D341Med (cell line): ENCODE measurements around the gene PLCB3.

Source experiments
- DNase-seq: peaks from one replicate; pipeline ENCODE4 v3.0.0; 2012; ENCODE audit warnings: low spot score

The PLCB3 gene

DNA sequence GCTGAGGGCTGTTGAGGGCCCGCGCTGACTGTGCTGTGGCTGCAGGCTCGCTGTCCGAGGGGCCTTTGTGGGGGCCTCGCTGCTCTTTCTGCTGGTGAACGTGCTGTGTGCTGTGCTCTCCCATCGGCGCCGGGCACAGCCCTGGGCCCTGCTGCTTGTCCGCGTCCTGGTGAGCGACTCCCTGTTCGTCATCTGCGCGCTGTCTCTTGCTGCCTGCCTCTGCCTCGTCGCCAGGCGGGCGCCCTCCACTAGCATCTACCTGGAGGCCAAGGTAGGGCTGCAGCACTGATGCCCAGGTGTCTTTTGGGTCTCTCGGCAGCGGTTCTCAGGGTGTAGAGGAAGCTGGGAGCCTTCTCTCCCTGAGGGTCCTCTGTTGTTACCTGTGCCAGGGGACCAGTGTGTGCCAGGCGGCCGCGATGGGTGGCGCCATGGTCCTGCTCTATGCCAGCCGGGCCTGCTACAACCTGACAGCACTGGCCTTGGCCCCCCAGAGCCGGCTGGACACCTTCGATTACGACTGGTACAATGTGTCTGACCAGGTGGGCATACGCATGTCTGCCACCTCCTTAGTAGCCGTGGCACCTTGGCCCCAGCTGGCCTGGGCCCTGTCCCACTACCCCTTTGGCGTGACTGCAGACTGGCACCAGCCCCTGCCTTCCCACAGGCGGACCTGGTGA is 36.5 kb downstream of the PLCB3 start:
- DNase-seq = no peak

DNA sequence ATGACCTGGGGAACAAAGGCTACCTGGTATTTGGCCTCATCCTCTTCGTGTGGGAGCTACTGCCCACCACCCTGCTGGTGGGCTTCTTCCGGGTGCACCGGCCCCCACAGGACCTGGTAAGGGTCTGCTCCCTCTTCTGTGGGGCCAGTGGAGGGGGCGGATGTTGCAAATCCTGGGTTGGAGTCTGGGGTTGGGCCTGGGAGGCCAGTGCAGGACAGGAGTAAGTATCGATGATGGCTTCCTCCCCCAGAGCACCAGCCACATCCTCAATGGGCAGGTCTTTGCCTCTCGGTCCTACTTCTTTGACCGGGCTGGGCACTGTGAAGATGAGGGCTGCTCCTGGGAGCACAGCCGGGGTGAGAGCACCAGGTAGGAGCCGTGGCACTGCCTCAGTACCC is 37.0 kb downstream of the PLCB3 start:
- no peak for DNase-seq

DNA sequence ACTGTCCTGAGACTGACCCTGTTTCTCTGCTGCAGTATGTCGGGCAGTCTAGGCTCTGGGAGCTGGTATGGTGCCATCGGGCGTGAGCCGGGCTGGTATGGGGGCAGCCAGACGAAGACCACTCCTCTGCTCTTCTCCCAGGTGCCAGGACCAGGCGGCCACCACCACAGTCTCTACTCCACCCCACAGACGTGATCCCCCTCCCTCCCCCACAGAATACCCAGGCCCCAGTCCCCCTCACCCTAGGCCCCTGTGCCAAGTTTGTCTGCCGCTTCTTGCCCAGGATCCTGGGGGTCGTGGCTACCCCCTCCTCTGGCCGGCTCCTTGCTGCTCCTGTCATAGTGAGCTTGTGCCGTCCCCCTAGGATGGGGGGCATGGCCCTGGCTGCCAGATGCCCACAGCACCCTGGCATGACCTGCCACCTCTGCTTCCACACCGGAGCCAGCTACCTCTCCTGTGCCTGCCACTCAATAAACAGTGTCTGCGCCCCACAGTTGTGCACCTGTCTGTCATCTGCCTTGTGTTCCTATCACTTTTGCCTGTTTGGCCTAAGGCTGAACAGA is 37.8 kb downstream of the PLCB3 start:
- no peak for DNase-seq

DNA sequence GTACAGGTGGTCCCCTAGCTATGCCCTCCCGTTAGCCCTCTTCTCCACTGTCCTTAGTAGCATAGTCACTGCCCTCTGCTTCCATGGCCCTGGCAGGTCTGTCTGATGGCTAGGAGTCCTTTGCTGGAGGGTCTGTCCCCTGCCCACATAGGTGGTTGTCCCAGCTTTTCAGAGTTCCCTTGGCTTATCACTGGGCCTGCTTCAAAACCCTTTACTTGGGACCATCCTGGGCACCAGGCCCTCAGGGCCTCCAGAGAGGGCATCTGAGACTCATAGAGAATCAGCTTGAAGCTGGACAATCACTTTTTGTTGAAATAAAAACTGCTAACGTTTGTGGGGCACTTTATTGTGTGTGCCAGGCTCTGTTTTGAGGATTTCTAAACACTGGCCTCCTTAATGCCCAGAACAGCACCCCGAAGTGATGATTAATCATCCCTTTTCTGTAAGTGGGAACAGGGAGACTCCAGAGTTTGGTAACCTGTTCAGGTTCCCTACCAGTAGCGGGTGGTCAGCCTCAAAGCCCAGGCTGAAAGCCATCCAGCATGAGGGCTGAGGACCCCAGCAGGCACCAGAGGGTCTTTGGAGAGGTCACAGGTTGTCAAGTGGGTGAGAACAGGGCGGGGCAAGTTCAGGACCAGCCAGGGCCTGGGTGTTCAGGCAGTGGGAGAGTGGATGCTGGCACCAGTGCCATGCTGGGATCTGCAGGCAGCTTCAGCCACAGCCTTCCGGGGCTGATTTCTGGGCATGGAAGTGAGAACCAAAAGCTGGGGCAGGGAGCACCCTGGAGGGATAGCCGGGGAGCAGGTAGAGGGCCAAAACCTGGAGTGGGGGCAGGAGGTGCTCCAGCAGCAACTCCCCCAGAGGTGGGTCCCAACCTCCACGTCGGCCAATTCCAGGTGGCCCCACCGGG is 39.3 kb downstream of the PLCB3 start:
- no peak for DNase-seq

DNA sequence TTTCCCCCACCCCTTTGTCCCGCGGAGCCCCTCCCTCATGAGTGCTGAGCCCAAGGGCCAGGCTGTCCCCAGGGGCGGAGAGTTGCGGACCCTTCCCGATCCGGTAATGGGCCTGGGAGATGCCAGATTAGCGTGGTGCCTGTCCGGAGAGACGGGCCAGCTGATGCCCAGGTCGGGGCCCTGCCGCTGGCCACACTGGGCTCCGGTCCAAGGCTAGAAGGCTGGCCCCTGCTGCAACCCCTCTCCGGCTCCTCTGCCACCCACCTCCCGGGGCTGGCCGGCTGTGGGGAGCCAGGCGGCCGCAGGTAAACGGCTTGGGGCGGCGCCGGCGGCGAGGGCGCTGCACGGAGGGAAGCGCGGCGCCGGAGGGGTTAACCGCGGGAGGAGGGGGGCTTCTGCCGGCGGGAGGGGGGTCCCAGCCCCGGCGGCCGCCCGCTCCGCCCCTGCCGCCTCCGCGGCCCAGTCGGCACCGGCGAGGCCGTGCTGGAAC is 40.0 kb downstream of the PLCB3 start, which contains the start of gene KCNK4:
Gene KCNK4 (plus strand): TSS at position 41 of the 490 bp plus-strand sequence. CDS start 1,717 bp downstream, outside the sequence.
- DNase-seq = peak; percentile 35

DNA sequence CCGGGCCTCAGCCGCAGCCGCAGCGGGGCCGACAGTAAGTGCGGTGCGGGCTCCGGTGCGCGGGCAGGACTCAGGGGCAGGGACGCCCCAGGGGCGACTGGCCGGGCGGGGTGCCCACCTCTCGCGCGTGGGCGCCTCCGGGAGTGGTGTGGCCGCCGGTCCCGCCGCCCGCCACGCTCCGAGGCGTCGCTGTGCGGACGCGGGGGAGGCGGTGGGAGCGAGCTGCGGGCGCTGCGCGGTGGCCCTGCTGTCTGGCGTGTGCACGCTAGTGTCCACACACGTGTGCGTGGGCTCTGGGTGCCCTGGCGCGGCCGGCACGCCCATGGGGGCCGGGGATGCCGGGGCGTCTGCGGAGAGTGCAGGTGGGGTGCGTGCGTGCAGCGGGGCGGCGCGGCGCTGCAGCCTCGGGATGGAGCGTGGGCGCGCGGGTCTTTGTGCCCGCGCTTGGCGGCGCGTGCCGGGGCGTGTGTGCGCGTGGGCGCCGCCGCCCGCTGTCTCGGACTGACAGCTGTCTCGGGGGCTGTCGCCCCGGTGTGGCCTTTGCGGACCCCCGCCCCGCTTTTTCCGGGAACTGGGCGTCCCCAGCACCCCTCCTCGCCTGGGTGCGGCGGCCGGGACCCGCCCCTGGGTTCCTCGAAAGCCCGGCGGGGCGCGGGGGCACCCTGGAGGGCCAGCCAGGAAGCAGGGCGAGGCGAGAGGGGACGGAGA is 40.6 kb downstream of the PLCB3 start:
- peak; percentile 65 for DNase-seq

DNA sequence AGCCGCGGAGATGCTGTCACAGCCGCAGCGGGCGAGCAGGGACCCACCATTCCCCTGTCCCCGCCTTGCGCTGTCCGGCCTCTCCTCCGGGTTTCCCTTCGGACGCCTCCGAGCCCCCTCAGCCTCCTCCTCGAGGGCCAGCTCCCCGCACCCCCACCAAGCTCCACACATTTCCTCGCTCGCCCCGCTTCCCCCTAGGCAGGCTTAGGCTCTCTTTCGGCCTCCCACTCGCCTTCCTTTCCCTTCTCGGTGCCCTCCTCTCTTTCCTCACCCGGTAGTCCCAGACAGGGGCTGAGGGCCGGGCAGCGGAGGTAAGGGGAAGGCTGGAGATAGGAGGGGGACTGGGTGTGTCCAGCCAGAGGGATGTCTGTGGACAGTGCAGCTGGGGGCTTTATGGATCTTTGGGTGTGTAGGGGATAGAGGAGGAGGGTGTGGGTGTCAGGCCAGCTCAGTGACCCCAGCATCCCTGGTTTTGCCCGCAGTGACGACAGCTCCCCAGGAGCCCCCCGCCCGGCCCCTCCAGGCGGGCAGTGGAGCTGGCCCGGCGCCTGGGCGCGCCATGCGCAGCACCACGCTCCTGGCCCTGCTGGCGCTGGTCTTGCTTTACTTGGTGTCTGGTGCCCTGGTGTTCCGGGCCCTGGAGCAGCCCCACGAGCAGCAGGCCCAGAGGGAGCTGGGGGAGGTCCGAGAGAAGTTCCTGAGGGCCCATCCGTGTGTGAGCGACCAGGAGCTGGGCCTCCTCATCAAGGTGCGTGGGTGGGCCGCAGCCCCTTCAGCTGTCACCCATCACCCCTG is 41.3 kb downstream of the PLCB3 start:
- no peak for DNase-seq

DNA sequence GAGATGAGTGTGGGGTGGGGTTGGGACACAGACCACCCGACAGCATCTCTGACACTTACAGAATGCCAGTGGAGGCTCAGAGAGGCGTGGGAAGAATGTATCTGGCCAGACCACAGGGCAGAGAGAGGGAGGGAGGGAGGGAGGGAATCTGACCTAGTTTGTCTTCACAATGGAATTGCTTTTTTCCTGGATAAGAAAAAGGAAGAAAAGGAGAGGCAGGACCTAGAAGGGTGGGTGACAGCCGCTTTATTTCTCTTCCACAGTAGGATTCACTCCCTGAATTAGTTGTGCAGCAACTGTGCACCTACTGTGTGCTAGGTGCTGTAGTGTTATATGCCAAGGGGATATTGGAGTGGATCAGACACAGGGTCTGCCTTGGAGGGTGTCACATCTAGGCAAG is 43.4 kb downstream of the PLCB3 start:
- DNase-seq = no peak

DNA sequence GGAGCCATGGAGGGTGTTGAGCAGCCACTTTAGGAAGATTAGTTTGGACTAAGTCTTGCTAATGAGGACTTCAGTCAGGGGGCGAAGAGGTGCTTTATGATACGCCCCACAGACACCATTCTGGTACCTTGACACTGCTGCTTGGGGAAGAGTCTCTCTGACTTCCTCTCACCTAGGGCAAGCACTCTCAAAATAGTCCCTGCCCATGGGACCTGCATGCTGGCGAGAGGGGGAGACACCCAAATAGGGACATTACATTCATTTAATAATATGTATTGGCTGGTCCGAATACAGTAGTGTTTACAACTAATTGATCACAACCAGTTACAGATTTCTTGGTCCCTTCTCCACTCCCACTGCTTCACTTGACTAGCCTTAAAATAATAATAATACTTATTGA is 44.4 kb downstream of the PLCB3 start:
- no peak for DNase-seq

DNA sequence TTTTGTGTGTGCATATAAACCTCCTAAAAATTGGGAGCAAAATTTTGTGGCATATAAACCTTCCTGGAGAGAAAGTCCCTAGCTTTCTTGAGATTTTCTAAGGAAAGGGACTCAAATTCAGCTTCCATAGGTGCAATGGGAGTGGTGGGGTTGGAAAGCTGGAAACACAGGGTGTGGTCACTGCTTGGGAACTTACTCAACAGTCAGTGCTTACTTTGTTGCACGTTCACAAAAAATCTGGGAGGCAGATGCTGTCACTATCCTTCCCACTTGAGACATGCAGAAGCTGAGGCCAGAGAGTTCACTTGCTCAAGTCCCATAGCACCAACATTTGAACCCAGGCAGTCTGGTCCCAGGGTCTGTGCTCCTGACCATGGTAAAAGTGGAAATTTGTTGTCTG is 44.9 kb downstream of the PLCB3 start:
- DNase-seq = no peak

DNA sequence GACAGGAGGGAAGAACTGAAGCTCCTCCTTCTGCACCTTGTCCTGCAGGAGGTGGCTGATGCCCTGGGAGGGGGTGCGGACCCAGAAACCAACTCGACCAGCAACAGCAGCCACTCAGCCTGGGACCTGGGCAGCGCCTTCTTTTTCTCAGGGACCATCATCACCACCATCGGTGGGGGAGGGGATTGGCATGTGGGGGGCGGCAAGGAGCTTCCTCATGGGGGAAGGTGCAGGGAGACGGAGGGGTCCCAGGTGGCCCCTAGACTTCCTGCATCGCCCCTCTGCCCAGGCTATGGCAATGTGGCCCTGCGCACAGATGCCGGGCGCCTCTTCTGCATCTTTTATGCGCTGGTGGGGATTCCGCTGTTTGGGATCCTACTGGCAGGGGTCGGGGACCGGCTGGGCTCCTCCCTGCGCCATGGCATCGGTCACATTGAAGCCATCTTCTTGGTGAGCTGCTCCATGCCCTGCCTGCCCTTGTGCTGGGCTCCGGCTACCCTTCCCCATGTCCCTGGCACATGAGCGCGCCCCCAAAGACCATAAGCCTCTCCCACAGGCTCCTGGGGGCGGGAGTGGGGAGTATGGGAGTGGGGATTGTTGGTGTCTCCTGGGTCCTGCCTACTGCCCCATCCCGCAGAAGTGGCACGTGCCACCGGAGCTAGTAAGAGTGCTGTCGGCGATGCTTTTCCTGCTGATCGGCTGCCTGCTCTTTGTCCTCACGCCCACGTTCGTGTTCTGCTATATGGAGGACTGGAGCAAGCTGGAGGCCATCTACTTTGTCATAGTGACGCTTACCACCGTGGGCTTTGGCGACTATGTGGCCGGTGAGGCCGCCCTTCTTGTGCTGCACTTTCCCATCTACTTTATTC is 45.7 kb downstream of the PLCB3 start:
- DNase-seq = no peak

DNA sequence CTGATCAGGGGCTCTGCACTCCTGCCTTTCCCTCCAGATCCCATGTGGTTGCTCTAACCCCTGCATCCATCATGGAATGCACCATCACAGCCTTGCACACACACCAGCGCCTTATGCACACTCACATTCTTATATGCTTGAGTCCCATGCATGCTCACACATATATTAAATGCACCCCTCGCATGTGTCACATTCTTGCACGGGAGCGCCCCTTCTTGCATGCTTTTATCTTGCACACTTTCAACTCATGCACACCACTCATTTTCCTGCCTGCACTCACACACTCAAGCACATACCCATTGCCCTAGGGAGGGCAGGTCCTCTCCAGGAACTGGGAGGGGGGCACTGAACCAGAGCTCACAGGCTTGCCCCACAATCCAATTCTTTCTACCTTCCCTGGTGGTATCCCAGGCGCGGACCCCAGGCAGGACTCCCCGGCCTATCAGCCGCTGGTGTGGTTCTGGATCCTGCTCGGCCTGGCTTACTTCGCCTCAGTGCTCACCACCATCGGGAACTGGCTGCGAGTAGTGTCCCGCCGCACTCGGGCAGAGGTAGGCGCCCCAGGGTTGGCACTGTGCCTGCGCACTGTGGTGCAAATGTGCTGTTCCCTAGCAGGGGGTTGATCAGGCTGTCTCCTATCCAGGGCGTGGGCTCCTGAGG is 46.5 kb downstream of the PLCB3 start:
- DNase-seq = no peak

DNA sequence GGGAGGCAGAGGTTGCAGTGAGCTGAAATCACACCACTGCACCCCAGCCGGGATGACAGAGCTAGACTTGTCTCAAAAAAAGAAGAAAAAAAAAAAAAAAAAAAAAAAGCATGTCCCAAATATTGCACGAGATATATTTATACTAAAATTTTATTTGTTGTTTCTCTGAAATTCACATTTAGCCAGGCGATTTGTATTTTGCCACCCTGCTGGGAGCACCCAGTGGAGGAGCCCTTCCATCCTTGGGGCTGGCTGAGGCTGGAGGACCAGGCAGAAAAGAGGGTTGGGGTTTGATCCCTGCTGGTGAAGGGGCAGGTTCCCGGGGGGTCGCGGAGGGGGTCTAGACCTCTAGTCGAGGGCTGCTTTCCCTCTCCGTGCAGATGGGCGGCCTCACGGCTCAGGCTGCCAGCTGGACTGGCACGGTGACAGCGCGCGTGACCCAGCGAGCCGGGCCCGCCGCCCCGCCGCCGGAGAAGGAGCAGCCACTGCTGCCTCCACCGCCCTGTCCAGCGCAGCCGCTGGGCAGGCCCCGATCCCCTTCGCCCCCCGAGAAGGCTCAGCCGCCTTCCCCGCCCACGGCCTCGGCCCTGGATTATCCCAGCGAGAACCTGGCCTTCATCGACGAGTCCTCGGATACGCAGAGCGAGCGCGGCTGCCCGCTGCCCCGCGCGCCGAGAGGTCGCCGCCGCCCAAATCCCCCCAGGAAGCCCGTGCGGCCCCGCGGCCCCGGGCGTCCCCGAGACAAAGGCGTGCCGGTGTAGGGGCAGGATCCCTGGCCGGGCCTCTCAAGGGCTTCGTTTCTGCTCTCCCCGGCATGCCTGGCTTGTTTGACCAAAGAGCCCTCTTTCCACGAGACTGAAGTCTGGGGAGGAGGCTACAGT is 47.9 kb downstream of the PLCB3 start:
- no peak for DNase-seq

DNA sequence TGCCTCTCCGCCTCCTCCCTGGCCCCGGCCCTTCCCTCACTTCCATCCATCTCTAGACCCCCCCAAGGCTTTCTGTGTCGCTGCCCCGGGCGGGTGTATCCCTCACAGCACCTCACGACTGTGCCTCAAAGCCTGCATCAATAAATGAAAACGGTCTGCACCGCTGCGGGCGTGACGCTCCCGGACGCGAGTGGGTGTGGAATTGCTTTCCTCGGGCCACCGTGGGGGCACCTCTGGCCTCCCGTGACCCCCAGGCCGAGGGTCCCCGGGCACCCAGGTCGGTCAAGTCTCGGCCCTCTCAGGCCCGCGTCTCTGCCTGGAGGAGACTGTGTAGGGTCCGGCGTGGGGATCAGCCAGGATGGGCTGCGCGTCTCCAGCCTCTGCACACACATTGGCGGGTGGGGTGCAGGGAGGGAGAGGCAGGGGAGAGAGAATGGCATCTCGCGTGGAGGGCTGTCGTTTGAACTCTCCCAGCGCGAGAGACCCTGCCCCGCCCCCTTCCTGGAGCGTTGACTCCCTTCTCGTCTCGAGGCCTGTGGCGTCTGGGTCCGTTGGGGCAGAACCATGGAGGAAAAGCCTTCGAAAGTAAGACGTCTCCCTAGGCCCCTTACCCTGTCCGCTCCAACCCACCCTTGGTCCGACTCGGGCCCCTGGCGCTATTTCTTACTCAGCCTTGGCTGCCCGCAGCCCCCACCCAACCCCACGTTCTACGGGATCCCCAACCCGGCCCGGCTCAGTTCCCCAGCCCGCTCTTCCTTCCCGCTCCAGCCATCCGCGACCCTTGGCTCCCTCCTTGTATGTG is 48.7 kb downstream of the PLCB3 start, which contains the start of gene CATSPERZ:
Gene CATSPERZ (plus strand): TSS at position 512 of the 802 bp plus-strand sequence. CDS start 53 bp downstream, at position 565.
- no peak for DNase-seq

DNA sequence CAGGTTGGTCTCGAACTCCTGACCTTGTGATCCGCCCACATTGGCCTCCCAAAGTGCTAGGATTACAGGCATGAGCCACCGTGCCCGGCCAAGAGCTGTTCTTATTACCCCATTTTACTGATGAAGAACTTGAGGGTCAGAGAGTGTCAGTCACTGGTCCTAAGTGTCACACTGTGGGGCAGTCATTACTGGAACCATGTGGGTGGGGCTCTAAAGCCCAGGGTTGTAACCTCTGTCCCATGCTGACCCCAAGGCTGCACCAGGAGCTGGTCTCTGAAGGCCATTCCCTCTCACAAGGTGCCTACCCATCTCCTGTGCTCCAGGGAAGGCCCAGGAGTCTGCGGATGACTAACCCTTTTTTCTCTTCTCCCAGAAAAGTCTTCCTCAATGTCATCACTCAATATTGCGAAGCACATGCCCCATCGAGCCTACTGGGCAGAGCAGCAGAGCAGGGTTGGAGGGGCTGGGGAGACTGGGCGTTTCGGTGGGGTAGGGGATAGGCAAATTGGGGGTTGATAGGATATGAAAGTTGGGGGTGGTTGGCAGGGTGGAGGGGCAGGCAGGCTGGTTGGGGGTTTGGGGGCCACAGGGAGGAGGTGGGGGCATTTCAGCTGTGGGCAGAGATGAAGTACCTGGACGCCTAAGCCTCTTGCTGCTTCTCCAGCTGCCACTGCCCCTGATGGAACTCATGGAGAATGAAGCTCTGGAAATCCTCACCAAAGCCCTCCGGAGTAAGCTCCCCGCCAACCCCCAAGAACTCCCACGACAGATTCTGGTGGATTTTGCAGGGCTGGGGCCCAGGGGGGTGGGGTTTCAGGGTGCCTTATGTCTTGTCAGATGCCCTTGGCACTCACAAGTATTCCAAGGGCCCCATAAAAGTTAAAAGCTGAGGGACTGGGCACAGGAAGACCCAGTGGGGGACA is 52.0 kb downstream of the PLCB3 start:
- no peak for DNase-seq

DNA sequence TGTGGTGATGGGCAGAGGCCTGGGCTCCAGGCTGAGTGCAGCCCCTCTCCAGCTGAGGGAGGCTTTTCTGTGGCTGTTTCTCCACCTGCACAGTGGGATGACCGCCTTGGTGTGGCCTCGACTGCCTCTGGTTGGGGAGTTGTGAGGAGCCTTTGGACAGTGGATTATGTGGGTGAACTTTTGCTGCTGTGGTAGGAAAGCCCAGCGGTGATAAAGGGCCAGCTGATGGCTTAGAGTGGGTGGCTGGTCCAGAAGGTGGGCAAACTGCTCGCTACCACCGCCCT is 52.6 kb downstream of the PLCB3 start:
- DNase-seq = no peak
